ENCODE results near the gene ASIC3. TPM values are rescaled to one million over a fixed set of nuclear protein-coding genes. Genes with fewer than 3 reads are reported as not detected.

Gene ASIC3
- total and polyA plus RNA-seq, 2 experiments from 2014 or later = 2.1 to 4.5 TPM

GRCh38 chr7:151074817-151075661 lies 26.7 kb downstream of the ASIC3 start:
- WGBS (ENCODE audit: low lambda C conversion rate, missing lambda C conversion rate) = 94% methylated on average over 26 of the region's 26 CpGs
- no peak overlapping the region for H3K4me3 ChIP-seq
- H3K27me3 ChIP-seq = no peaks in the 10 kb centered on the region
- no peak overlapping the region for H3K4me2 ChIP-seq
- peaks cover 22% of the 10 kb centered on the region for H3K4me1 ChIP-seq (ENCODE audit: insufficient read depth)
- TF ChIP-seq EZH2 (IDR thresholded peaks at IDR 0.05; ENCODE audit: borderline replicate concordance) = no peak
- TF ChIP-seq EZH2phosphoT487 (IDR thresholded peaks at IDR 0.05; ENCODE audit: low read depth, severe bottlenecking, unreplicated experiment) = no peak
- TF ChIP-seq CTCF (IDR thresholded peaks at IDR 0.05; ENCODE audit: poor library complexity) = no peak
- H3K27ac ChIP-seq = no peak overlapping the region
- H3K9me3 ChIP-seq (ENCODE audit: low read depth) = no peaks in the 10 kb centered on the region
- DNase-seq (ENCODE audit: low spot score) = no peak
- H3K9me2 ChIP-seq (replicated peaks; ENCODE audit: insufficient read depth) = no peaks in the 10 kb centered on the region
- peaks cover 17% of the 10 kb centered on the region for H3K79me2 ChIP-seq
- H2AFZ ChIP-seq = no peak overlapping the region
- H4K20me1 ChIP-seq (ENCODE audit: insufficient read depth, poor library complexity, severe bottlenecking) = no peaks in the 10 kb centered on the region
- H3K36me3 ChIP-seq (replicated peaks; ENCODE audit: insufficient read depth, low read depth) = no peaks in the 10 kb centered on the region

- Histone ChIP-seq H3K36me3 (replicated peaks; ENCODE audit: insufficient read depth, low read depth) (no peaks in the 10 kb centered on the region), H3K27me3 (no peaks in the 10 kb centered on the region)
Measured at GRCh38 chr7:151075662-151075971, 27.3 kb downstream of the ASIC3 start.

GRCh38 chr7:151075978-151076426 lies 27.7 kb downstream of the ASIC3 start:
- H2AFZ ChIP-seq = no peak overlapping the region
- H4K20me1 ChIP-seq (ENCODE audit: insufficient read depth, poor library complexity, severe bottlenecking) = no peaks in the 10 kb centered on the region
- no peak for DNase-seq (ENCODE audit: low spot score)
- no peaks in the 10 kb centered on the region for H3K27me3 ChIP-seq
- no peak overlapping the region for H3K4me3 ChIP-seq
- peaks cover 24% of the 10 kb centered on the region for H3K4me1 ChIP-seq (ENCODE audit: insufficient read depth)
- 90% methylated on average over 19 of the region's 22 CpGs for WGBS (ENCODE audit: low lambda C conversion rate, missing lambda C conversion rate)
- H3K36me3 ChIP-seq (replicated peaks; ENCODE audit: insufficient read depth, low read depth) = no peaks in the 10 kb centered on the region
- H3K27ac ChIP-seq = no peak overlapping the region
- H3K79me2 ChIP-seq = peaks cover 21% of the 10 kb centered on the region
- H3K9me2 ChIP-seq (replicated peaks; ENCODE audit: insufficient read depth) = no peaks in the 10 kb centered on the region
- no peak overlapping the region for H3K4me2 ChIP-seq
- H3K9me3 ChIP-seq (ENCODE audit: low read depth) = no peaks in the 10 kb centered on the region
- TF ChIP-seq EZH2phosphoT487 (IDR thresholded peaks at IDR 0.05; ENCODE audit: low read depth, severe bottlenecking, unreplicated experiment) = no peak
- TF ChIP-seq EZH2 (IDR thresholded peaks at IDR 0.05; ENCODE audit: borderline replicate concordance) = no peak
- TF ChIP-seq CTCF (IDR thresholded peaks at IDR 0.05; ENCODE audit: poor library complexity) = no peak

More at GRCh38 chr7:151075662-151075971, 27.3 kb downstream of the ASIC3 start:
- no peak for DNase-seq (ENCODE audit: low spot score)
- Histone ChIP-seq H3K9me3 (ENCODE audit: low read depth) (no peaks in the 10 kb centered on the region), H3K79me2 (peaks cover 21% of the 10 kb centered on the region), H2AFZ (no peak overlapping the region), H3K9me2 (replicated peaks; ENCODE audit: insufficient read depth) (no peaks in the 10 kb centered on the region), H3K27ac (no peak overlapping the region), H3K4me2 (no peak overlapping the region), H3K4me1 (ENCODE audit: insufficient read depth) (peaks cover 22% of the 10 kb centered on the region), H3K4me3 (no peak overlapping the region), H4K20me1 (ENCODE audit: insufficient read depth, poor library complexity, severe bottlenecking) (no peaks in the 10 kb centered on the region)
- TF ChIP-seq EZH2phosphoT487 (IDR thresholded peaks at IDR 0.05; ENCODE audit: low read depth, severe bottlenecking, unreplicated experiment) (no peak), CTCF (IDR thresholded peaks at IDR 0.05; ENCODE audit: poor library complexity) (no peak), EZH2 (IDR thresholded peaks at IDR 0.05; ENCODE audit: borderline replicate concordance) (no peak)
- WGBS (ENCODE audit: low lambda C conversion rate, missing lambda C conversion rate) = 93% methylated on average over 7 of the region's 7 CpGs
